Measurements from ENCODE around the gene MARVELD3. TPM values are rescaled to one million over a fixed set of nuclear protein-coding genes. Genes with fewer than 3 reads are reported as not detected.
A peak's percentile ranks its signal among the peaks of the same experiment; 100 is the strongest.

Gene MARVELD3
- total and polyA plus RNA-seq, 2 donors (not counting 1 experiment from before 2014, with no cell fraction given): not detected

DNA sequence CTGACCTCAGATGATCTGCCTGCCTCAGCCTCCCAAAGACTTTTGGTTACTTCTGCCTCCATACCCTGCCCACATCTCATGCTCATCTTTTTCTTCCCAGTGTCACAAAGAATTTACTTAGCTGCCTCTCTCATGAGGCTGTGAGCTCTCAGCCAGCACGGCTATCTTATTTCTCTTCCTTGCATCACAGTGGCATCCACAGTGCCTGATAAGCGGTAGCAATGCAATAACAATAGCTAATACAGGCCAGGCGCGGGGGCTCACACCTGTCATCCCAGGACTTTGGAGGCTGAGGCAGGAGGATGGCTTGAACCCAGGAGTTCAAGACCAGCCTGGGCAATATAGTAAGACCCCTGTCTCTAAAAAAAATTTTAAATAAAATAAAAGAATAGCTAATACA is 15.5 kb upstream of the MARVELD3 start:
- no peak overlapping the region for H3K4me3 Mint-ChIP-seq
- Histone ChIP-seq H3K79me2 (ENCODE audit: control insufficient read depth, insufficient read depth, low read length) (no peaks in the 10 kb centered on the region), H3K4me2 (replicated peaks; ENCODE audit: low read depth, low read length, poor library complexity, severe bottlenecking) (peak overlapping the region; percentile 73), H2AFZ (ENCODE audit: insufficient read depth, low read depth, low read length, poor library complexity, severe bottlenecking) (peak overlapping the region; percentile 44), H3K9me3 (ENCODE audit: control extremely low read depth in 1 of 3, control insufficient read depth in 2 of 3, insufficient read depth in 1 of 3, low read length in 2 of 3) (no peaks in the 10 kb centered on the region), H3K4me1 (ENCODE audit: control insufficient read depth in 2 of 2, insufficient read depth in 2 of 2, low read length in 2 of 2) (peaks cover 3 to 13% of the 10 kb centered on the region in 2 donors), H3K9ac (ENCODE audit: low read length) (no peak overlapping the region), H4K20me1 (ENCODE audit: control insufficient read depth, insufficient read depth, low read length, poor library complexity, severe bottlenecking) (no peaks in the 10 kb centered on the region), H3K27ac (ENCODE audit: low read length in 2 of 2) (no peak overlapping the region), H3K4me3 (ENCODE audit: control extremely low read depth in 1 of 5, extremely low read depth in 1 of 5, insufficient read depth in 1 of 5, low read depth in 2 of 5, low read length in 4 of 5) (no peak overlapping the region), H3K27me3 (replicated peaks in 1 of 4; ENCODE audit: control extremely low read depth in 1 of 4, control insufficient read depth in 3 of 4, insufficient read depth in 4 of 4, low read length in 3 of 4) (no peaks in the 10 kb centered on the region), H3K36me3 (replicated peaks in 1 of 2; ENCODE audit: control extremely low read depth in 1 of 2, control insufficient read depth in 1 of 2, extremely low read depth in 1 of 2, insufficient read depth in 2 of 2, low read length in 1 of 2) (no peaks in the 10 kb centered on the region)
- H3K27me3 Mint-ChIP-seq: no peaks in the 10 kb centered on the region
- no peak overlapping the region for H3K27ac Mint-ChIP-seq
- intact Hi-C loops (cut with micrococcal nuclease): no loop called here
- no peak for DNase-seq
- WGBS (ENCODE audit: insufficient coverage): 80% methylated on average over 1 of the region's 4 CpGs
- ChIA-PET CTCF (interaction anchor here (0.7 to 5.7 kb wide), 58 partner anchors 8 to 361 kb away, joined by 3 to 243 read pairs (median 7); partner anchors contain the start of genes TAT and ZNF23), POLR2A (interaction anchor here (0.7 to 2.4 kb wide), 3 partner anchors 44 to 126 kb away, joined by 3 to 42 read pairs (median 6); no protein-coding TSS in a partner anchor)
- ATAC-seq (ENCODE audit: low read depth): no peak
- H3K9me3 Mint-ChIP-seq (ENCODE audit: insufficient read depth): no peaks in the 10 kb centered on the region
- TF ChIP-seq EZH2 (IDR thresholded peaks at IDR 0.05; ENCODE audit: borderline replicate concordance, insufficient read depth, low read depth, low read length, poor library complexity, severe bottlenecking): no peak
- TF ChIP-seq, protein P1, sequence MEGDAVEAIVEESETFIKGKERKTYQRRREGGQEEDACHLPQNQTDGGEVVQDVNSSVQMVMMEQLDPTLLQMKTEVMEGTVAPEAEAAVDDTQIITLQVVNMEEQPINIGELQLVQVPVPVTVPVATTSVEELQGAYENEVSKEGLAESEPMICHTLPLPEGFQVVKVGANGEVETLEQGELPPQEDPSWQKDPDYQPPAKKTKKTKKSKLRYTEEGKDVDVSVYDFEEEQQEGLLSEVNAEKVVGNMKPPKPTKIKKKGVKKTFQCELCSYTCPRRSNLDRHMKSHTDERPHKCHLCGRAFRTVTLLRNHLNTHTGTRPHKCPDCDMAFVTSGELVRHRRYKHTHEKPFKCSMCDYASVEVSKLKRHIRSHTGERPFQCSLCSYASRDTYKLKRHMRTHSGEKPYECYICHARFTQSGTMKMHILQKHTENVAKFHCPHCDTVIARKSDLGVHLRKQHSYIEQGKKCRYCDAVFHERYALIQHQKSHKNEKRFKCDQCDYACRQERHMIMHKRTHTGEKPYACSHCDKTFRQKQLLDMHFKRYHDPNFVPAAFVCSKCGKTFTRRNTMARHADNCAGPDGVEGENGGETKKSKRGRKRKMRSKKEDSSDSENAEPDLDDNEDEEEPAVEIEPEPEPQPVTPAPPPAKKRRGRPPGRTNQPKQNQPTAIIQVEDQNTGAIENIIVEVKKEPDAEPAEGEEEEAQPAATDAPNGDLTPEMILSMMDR (IDR thresholded peaks at IDR 0.05): no peak
- peaks cover 21% of the 10 kb centered on the region for H3K4me1 Mint-ChIP-seq

Data from B cell (primary cell).